Testis (tissue), 2 donors: ENCODE data around the gene ABCC9.

Experiments used
- POLR2A ChIP-seq: fragments of 450-650 bp; IDR thresholded peaks from one replicate; pipeline ENCODE4 v1.6.1; 2017; ENCODE audit warnings: antibody characterized with exemption, mild to moderate bottlenecking, moderate library complexity
- TF ChIP-seq, protein P1 (sequence below), 3 experiments: fragments of 450-650 bp in 2 of 3; fragments of 200-600 bp in 1 of 3; sonication (generic) in 1 of 3; IDR thresholded peaks; one replicate each; pipeline ENCODE4 v1.5.1; 2016 to 2019; ENCODE audit warnings: antibody characterized with exemption in 3 of 3, mild to moderate bottlenecking in 2 of 3, moderate library complexity in 1 of 3

DNA sequence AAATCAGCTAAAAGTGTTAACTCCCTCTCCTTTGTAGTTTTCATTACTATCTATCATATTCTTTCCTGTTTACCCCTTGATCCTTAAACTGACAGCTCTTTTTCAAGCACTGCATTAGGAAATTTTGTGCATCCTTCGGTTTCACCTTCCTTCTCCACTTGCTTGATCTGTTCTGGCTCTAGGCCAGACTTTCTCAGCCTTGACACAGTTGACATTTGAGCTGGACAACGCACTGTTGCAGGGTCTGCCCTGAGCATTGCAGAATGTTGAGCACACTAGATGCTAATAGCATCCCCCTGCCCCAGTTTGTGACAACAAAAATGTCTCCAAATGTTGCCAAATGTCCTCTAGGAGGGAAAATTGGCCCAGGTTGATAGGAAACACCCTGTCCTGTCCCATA lies 91.3 kb downstream of the ABCC9 start:
- TF ChIP-seq, protein P1, sequence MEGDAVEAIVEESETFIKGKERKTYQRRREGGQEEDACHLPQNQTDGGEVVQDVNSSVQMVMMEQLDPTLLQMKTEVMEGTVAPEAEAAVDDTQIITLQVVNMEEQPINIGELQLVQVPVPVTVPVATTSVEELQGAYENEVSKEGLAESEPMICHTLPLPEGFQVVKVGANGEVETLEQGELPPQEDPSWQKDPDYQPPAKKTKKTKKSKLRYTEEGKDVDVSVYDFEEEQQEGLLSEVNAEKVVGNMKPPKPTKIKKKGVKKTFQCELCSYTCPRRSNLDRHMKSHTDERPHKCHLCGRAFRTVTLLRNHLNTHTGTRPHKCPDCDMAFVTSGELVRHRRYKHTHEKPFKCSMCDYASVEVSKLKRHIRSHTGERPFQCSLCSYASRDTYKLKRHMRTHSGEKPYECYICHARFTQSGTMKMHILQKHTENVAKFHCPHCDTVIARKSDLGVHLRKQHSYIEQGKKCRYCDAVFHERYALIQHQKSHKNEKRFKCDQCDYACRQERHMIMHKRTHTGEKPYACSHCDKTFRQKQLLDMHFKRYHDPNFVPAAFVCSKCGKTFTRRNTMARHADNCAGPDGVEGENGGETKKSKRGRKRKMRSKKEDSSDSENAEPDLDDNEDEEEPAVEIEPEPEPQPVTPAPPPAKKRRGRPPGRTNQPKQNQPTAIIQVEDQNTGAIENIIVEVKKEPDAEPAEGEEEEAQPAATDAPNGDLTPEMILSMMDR (IDR thresholded peaks at IDR 0.05) = no peak
- TF ChIP-seq POLR2A = no peak
